ENCODE results near the gene HIP1.

DNA sequence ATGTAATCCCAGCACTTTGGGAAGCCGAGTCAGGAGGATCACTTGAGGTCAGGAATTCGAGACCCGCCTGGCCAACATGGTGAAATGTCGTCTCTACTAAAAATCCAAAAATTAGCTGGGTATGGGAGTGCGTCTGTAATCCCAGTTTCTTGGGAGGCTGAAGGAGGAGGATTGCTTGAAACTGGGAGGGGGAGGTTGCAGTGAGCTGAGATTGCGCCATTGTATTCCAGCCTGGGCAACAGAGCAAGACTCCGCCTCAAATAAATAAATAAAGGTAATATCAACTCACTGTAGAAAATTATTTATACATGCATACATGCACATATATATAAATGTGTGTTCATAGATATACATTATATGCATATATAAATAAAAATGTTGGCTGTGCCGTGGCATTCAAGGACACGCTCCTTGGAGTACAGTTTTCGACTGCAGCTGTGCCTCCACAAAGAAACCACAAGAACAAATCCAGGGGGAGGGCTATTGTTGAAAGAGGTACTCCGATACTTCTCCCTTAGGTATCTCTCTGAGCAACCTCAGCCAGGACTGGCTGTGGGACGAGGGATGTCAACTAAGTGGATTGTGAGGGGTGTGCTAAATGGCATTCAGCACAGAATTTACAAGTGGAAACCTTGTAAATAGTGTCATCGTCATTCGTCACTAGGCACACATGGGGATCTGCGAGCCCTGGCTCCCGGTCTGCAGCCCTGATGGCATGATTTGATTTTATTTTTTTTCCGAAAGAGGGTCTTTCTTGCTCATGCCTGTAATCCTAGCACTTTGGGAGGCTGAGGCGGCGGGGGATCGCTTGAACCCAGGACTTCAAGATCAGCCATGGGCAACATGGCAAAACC, 49.3 kb downstream of the HIP1 start:
- TF ChIP-seq CTCF (conservative IDR thresholded peaks at IDR 0.05) (no peak), EZH2 (IDR thresholded peaks at IDR 0.05; ENCODE audit: low read depth) (no peak)

All from PC-9 (cell line).